B cell (primary cell): Measurements from ENCODE around the gene CD207. TPM values are rescaled to one million over a fixed set of nuclear protein-coding genes. Genes with fewer than 3 reads are reported as not detected.

Source experiments
- ATAC-seq: fragments of 200-7000 bp; cut with Tn5 transposase; one replicate; pipeline ENCODE4 v1.10.0; 2021; ENCODE audit warnings: low read depth, mild to moderate bottlenecking, moderate number of reproducible peaks, moderate library complexity
- CTCF ChIA-PET: fragments of 350-600 bp; sonication (Branson Sonifier 250); formaldehyde crosslinking; loops from one replicate; lab custom pipeline; 2021; ENCODE audit warnings: antibody characterized with exemption, inconsistent platforms; lab: Charles Lee
- POLR2A ChIA-PET: fragments of 350-600 bp; sonication (Branson Sonifier 250); formaldehyde crosslinking; loops from one replicate; lab custom pipeline; 2021; ENCODE audit warnings: antibody characterized with exemption; lab: Charles Lee
- DNase-seq: peaks from one replicate; pipeline ENCODE4 v3.0.0; 2013
- H2AFZ ChIP-seq: 2 replicates; pipeline ENCODE4 v1.6.1; 2012; ENCODE audit warnings: mild to moderate bottlenecking, low read depth, low read length; ENCODE audit not compliant: insufficient read depth, poor library complexity, severe bottlenecking
- H3K27ac ChIP-seq, 2 donors: 1 replicate in 1 of 2; 2 replicates in 1 of 2; pipeline ENCODE4 v1.5.1; 2012 to 2013; ENCODE audit warnings: low read length in 2 of 2, mild to moderate bottlenecking in 2 of 2, moderate library complexity in 1 of 2
- H3K27me3 ChIP-seq, 4 experiments: fragments of 200-600 bp in 1 of 4; sonication (generic) in 1 of 4; replicated peaks in 1 of 4; 1 replicate in 2 of 4; 2 replicates in 2 of 4; pipeline versions ENCODE4 v1.6.1 to v1.7.0; 2013 to 2016; ENCODE audit warnings: low read length in 3 of 4, mild to moderate bottlenecking in 2 of 4, mixed read lengths in 1 of 4, moderate library complexity in 1 of 4; ENCODE audit not compliant: insufficient read depth in 4 of 4, control insufficient read depth in 3 of 4; ENCODE audit errors: control extremely low read depth in 1 of 4
- H3K36me3 ChIP-seq, 2 experiments: replicated peaks in 1 of 2; 1 replicate in 1 of 2; 2 replicates in 1 of 2; pipeline versions ENCODE4 v1.6.1 to v1.7.1; 2013; ENCODE audit warnings: low read length in 1 of 2; ENCODE audit not compliant: insufficient read depth in 2 of 2, control insufficient read depth in 1 of 2; ENCODE audit errors: control extremely low read depth in 1 of 2, extremely low read depth in 1 of 2
- H3K4me1 ChIP-seq, 2 donors: fragments of 200-600 bp in 1 of 2; sonication (generic) in 1 of 2; 1 replicate in 1 of 2; 2 replicates in 1 of 2; pipeline versions ENCODE4 v1.5.1 to v1.6.1; 2013 to 2017; ENCODE audit warnings: low read length in 2 of 2; ENCODE audit not compliant: control insufficient read depth in 2 of 2, insufficient read depth in 2 of 2
- H3K4me2 ChIP-seq: replicated peaks from 2 replicates; pipeline ENCODE3; 2012; ENCODE audit warnings: mild to moderate bottlenecking, low read depth, low read length; ENCODE audit not compliant: poor library complexity, severe bottlenecking
- H3K4me3 ChIP-seq, 5 experiments: fragments of 200-600 bp in 1 of 5; sonication (generic) in 1 of 5; 1 replicate in 3 of 5; 2 replicates in 2 of 5; pipeline versions ENCODE4 v1.5.1 to v1.7.0; 2011 to 2016; ENCODE audit warnings: low read length in 4 of 5, mild to moderate bottlenecking in 4 of 5, low read depth in 2 of 5, control low read depth in 1 of 5, moderate library complexity in 1 of 5; ENCODE audit not compliant: insufficient read depth in 1 of 5; ENCODE audit errors: control extremely low read depth in 1 of 5, extremely low read depth in 1 of 5
- H3K79me2 ChIP-seq: fragments of 200-600 bp; sonication (generic); one replicate; pipeline ENCODE4 v1.6.0; 2016; ENCODE audit warnings: low read length; ENCODE audit not compliant: control insufficient read depth, insufficient read depth
- H3K9ac ChIP-seq: fragments of 200-600 bp; sonication (generic); 2 replicates; pipeline ENCODE4 v1.6.1; 2017; ENCODE audit warnings: mild to moderate bottlenecking, low read length, moderate library complexity
- H3K9me3 ChIP-seq, 3 donors: one replicate each; pipeline versions ENCODE4 v1.6.1 to v1.7.1; 2013; ENCODE audit warnings: low read length in 2 of 3; ENCODE audit not compliant: control insufficient read depth in 2 of 3, insufficient read depth in 1 of 3; ENCODE audit errors: control extremely low read depth in 1 of 3
- H4K20me1 ChIP-seq: 2 replicates; pipeline ENCODE4 v1.6.0; 2012; ENCODE audit warnings: mild to moderate bottlenecking, low read length; ENCODE audit not compliant: insufficient read depth, control insufficient read depth, poor library complexity, severe bottlenecking
- H3K27ac Mint-ChIP-seq: one replicate; pipeline ENCODE4 v1.8.0; 2021; ENCODE audit warnings: mixed read lengths
- H3K27me3 Mint-ChIP-seq: one replicate; pipeline ENCODE4 v1.8.0; 2021; ENCODE audit warnings: mixed read lengths
- H3K4me1 Mint-ChIP-seq: one replicate; pipeline ENCODE4 v1.8.0; 2021; ENCODE audit warnings: mixed read lengths
- H3K4me3 Mint-ChIP-seq: one replicate; pipeline ENCODE4 v1.8.0; 2021; ENCODE audit warnings: mixed read lengths
- H3K9me3 Mint-ChIP-seq: one replicate; pipeline ENCODE4 v1.8.0; 2022; ENCODE audit warnings: mixed read lengths; ENCODE audit not compliant: insufficient read depth
- EZH2 ChIP-seq: IDR thresholded peaks from 2 replicates; pipeline ENCODE4 v1.6.1; 2012; ENCODE audit warnings: borderline replicate concordance, low read depth, mild to moderate bottlenecking, moderate library complexity, low read length; ENCODE audit not compliant: insufficient read depth, poor library complexity, severe bottlenecking
- WGBS: methylation state at CpG from one replicate; pipeline ENCODE4 v1.1.5; 2013; ENCODE audit warnings: missing lambda C conversion rate; ENCODE audit not compliant: insufficient coverage; 5-methylcytosine and 5-hydroxymethylcytosine counted together
- intact Hi-C: fragments of 100-400 bp; cut with micrococcal nuclease; formaldehyde crosslinking; loops from one replicate; pipeline ENCODE4 v1.10.0; 2022
- polyA plus RNA-seq: library from polyadenylated mRNA; depleted of rRNA; stranded (reverse); fragments of >200 nt; gene quantifications from 2 replicates; pipeline ENCODE4 v1.2.3, GENCODE V29; 2012
- total RNA-seq, 2 donors: library from RNA; stranded (reverse); fragments of 120-200 nt in 1 of 2; gene quantifications; 1 replicate in 1 of 2; 2 replicates in 1 of 2; pipeline versions ENCODE4 v1.2.3 to v1.2.4, GENCODE V29; 2013 to 2022
- TF ChIP-seq, protein P1 (sequence below): fragments of 200-600 bp; IDR thresholded peaks from one replicate; pipeline ENCODE4 v1.8.0; 2022; ENCODE audit warnings: antibody characterized with exemption, mild to moderate bottlenecking

Gene CD207
- total and polyA plus RNA-seq, 2 donors (not counting 1 experiment from before 2014, with no cell fraction given), result not detected

GRCh38 chr2:70807102-70807827 is 28.4 kb downstream of the CD207 start:
- H3K9me3 ChIP-seq, result peaks cover 0 to 7% (median 0%) of the 10 kb centered on the region in 3 donors
- WGBS, result 84% methylated on average over 5 of the region's 6 CpGs
- H4K20me1 ChIP-seq, result no peaks in the 10 kb centered on the region
- peaks cover 9% of the 10 kb centered on the region for H3K27me3 Mint-ChIP-seq
- peaks cover 0 to 7% (median 2%) of the 10 kb centered on the region in 4 experiments for H3K27me3 ChIP-seq
- H3K4me3 ChIP-seq, result no peak overlapping the region
- H3K36me3 ChIP-seq, result no peaks in the 10 kb centered on the region
- no peaks in the 10 kb centered on the region for H3K79me2 ChIP-seq
- no peaks in the 10 kb centered on the region for H3K9me3 Mint-ChIP-seq
- ChIA-PET POLR2A (no interaction called here), CTCF (no interaction called here)
- no peak overlapping the region for H3K4me2 ChIP-seq
- intact Hi-C loops, result no loop called here
- TF ChIP-seq EZH2, result no peak
- TF ChIP-seq, protein P1, sequence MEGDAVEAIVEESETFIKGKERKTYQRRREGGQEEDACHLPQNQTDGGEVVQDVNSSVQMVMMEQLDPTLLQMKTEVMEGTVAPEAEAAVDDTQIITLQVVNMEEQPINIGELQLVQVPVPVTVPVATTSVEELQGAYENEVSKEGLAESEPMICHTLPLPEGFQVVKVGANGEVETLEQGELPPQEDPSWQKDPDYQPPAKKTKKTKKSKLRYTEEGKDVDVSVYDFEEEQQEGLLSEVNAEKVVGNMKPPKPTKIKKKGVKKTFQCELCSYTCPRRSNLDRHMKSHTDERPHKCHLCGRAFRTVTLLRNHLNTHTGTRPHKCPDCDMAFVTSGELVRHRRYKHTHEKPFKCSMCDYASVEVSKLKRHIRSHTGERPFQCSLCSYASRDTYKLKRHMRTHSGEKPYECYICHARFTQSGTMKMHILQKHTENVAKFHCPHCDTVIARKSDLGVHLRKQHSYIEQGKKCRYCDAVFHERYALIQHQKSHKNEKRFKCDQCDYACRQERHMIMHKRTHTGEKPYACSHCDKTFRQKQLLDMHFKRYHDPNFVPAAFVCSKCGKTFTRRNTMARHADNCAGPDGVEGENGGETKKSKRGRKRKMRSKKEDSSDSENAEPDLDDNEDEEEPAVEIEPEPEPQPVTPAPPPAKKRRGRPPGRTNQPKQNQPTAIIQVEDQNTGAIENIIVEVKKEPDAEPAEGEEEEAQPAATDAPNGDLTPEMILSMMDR, result no peak
- no peak overlapping the region for H2AFZ ChIP-seq
- ATAC-seq, result no peak
- no peak for DNase-seq
- no peak overlapping the region for H3K9ac ChIP-seq
- no peaks in the 10 kb centered on the region for H3K4me1 ChIP-seq
- H3K4me3 Mint-ChIP-seq, result no peak overlapping the region
- H3K27ac ChIP-seq, result no peak overlapping the region
- H3K27ac Mint-ChIP-seq, result no peak overlapping the region
- no peaks in the 10 kb centered on the region for H3K4me1 Mint-ChIP-seq

GRCh38 chr2:70806620-70807019 is 29.0 kb downstream of the CD207 start:
- peaks cover 0 to 7% (median 0%) of the 10 kb centered on the region in 3 donors for H3K9me3 ChIP-seq
- no peaks in the 10 kb centered on the region for H3K4me1 ChIP-seq
- ChIA-PET POLR2A (no interaction called here), CTCF (no interaction called here)
- DNase-seq (no peak), ATAC-seq (no peak)
- no peaks in the 10 kb centered on the region for H4K20me1 ChIP-seq
- WGBS, result 61% methylated on average over 4 of the region's 6 CpGs
- no peaks in the 10 kb centered on the region for H3K36me3 ChIP-seq
- peaks cover 0 to 7% (median 2%) of the 10 kb centered on the region in 4 experiments for H3K27me3 ChIP-seq
- intact Hi-C loops, result no loop called here
- H3K4me2 ChIP-seq, result no peak overlapping the region
- no peak for TF ChIP-seq EZH2
- TF ChIP-seq, protein P1, result no peak
- no peak overlapping the region for H3K27ac Mint-ChIP-seq
- H3K4me1 Mint-ChIP-seq, result no peaks in the 10 kb centered on the region
- no peak overlapping the region for H3K27ac ChIP-seq
- no peaks in the 10 kb centered on the region for H3K79me2 ChIP-seq
- H2AFZ ChIP-seq, result no peak overlapping the region
- no peak overlapping the region for H3K4me3 ChIP-seq
- H3K4me3 Mint-ChIP-seq, result no peak overlapping the region
- H3K27me3 Mint-ChIP-seq, result peaks cover 9% of the 10 kb centered on the region
- H3K9ac ChIP-seq, result no peak overlapping the region
- H3K9me3 Mint-ChIP-seq, result no peaks in the 10 kb centered on the region
